Parathyroid adenoma (tissue), 2 donors: ENCODE data around the gene C10orf71.

ENCODE experiments used
- H2AFZ ChIP-seq: fragments of 300-600 bp; sonication (generic); one replicate; pipeline ENCODE4 v1.7.0; 2017; ENCODE audit warnings: antibody characterized with exemption, mild to moderate bottlenecking
- H3K27ac ChIP-seq: fragments of 300-600 bp; sonication (generic); one replicate; pipeline ENCODE4 v1.7.0; 2017
- H3K27me3 ChIP-seq: fragments of 300-600 bp; sonication (generic); one replicate; pipeline ENCODE4 v1.7.0; 2017; ENCODE audit warnings: low read length; ENCODE audit not compliant: control insufficient read depth, insufficient read depth
- H3K36me3 ChIP-seq: fragments of 300-600 bp; sonication (generic); one replicate; pipeline ENCODE4 v1.7.0; 2017; ENCODE audit warnings: low read length; ENCODE audit not compliant: control insufficient read depth, insufficient read depth
- H3K4me1 ChIP-seq: fragments of 300-600 bp; sonication (generic); one replicate; pipeline ENCODE4 v1.7.0; 2017; ENCODE audit warnings: control low read depth
- H3K4me2 ChIP-seq: fragments of 300-600 bp; sonication (generic); one replicate; pipeline ENCODE4 v1.7.0; 2017; ENCODE audit warnings: low read length
- H3K4me3 ChIP-seq: fragments of 300-600 bp; sonication (generic); one replicate; pipeline ENCODE4 v1.7.0; 2017; ENCODE audit warnings: low read depth, low read length
- H3K79me2 ChIP-seq: fragments of 300-600 bp; sonication (generic); one replicate; pipeline ENCODE4 v1.7.0; 2017; ENCODE audit warnings: control low read depth
- H3K9ac ChIP-seq: fragments of 300-600 bp; sonication (generic); one replicate; pipeline ENCODE4 v1.7.0; 2017; ENCODE audit warnings: mild to moderate bottlenecking
- H3K9me3 ChIP-seq: fragments of 300-600 bp; sonication (generic); one replicate; pipeline ENCODE4 v1.7.0; 2017; ENCODE audit warnings: low read length; ENCODE audit not compliant: control insufficient read depth
- TF ChIP-seq, protein P1 (sequence below): fragments of 300-600 bp; sonication (generic); IDR thresholded peaks from one replicate; pipeline ENCODE4 v1.7.0; 2017; ENCODE audit warnings: antibody characterized with exemption, mild to moderate bottlenecking
- donor health status: primary hyperparathyroidism.

C10orf71 gene

DNA sequence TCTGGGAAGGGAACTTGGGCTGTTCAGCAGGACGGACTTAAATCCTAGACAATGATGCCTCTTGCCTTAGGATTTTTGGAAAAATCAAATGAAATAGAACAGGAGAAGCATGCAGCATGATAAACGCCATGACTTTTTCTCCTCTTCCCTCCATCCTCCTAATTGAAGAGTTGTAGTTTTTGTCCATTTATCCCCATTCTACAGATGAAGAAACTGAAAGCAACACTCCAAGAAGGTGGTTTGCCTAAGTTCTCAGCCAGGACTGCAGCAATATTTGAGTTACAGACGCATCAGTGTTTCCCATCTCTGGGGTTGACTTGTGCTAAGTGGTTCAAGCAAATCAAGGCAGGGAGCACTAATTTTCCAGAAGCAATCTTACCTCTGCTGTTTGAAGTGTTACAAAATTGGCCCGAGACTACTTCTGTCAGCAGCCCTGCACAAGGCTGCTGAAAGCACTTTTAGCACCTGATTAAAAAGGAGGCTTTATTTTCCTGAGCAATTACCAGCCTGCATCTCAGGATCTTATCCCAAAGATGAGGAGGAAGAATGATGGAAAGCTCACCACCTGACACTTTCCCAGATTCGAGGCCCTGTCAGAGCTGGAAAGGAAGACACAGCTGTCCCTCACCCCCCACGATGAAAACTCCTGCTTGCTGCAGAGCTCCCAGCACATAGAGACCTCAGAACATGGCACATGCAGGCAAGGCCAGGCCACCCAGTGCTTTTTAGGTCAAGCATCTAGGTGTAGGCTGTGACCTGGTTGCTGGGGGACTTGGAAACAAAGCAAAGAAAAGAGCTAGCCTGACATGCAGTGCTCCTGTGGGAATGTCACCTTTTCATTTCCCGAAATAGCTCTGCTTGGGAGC is 19.7 kb upstream of the C10orf71 start:
- Histone ChIP-seq H3K4me3 (no peak overlapping the region), H3K4me2 (peak overlapping the region; percentile 54), H3K27ac (peak overlapping the region; percentile 97), H3K4me1 (peaks cover 56% of the 10 kb centered on the region), H3K9me3 (no peaks in the 10 kb centered on the region), H3K27me3 (no peaks in the 10 kb centered on the region), H3K9ac (no peak overlapping the region), H2AFZ (peak overlapping the region; percentile 61), H3K36me3 (no peaks in the 10 kb centered on the region), H3K79me2 (no peaks in the 10 kb centered on the region)
- TF ChIP-seq, protein P1, sequence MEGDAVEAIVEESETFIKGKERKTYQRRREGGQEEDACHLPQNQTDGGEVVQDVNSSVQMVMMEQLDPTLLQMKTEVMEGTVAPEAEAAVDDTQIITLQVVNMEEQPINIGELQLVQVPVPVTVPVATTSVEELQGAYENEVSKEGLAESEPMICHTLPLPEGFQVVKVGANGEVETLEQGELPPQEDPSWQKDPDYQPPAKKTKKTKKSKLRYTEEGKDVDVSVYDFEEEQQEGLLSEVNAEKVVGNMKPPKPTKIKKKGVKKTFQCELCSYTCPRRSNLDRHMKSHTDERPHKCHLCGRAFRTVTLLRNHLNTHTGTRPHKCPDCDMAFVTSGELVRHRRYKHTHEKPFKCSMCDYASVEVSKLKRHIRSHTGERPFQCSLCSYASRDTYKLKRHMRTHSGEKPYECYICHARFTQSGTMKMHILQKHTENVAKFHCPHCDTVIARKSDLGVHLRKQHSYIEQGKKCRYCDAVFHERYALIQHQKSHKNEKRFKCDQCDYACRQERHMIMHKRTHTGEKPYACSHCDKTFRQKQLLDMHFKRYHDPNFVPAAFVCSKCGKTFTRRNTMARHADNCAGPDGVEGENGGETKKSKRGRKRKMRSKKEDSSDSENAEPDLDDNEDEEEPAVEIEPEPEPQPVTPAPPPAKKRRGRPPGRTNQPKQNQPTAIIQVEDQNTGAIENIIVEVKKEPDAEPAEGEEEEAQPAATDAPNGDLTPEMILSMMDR = no peak

- peak overlapping the region; percentile 1 for H2AFZ ChIP-seq
- H3K9me3 ChIP-seq = no peaks in the 10 kb centered on the region
- no peak overlapping the region for H3K4me2 ChIP-seq
- TF ChIP-seq, protein P1 = no peak
- H3K4me3 ChIP-seq = no peak overlapping the region
- no peaks in the 10 kb centered on the region for H3K36me3 ChIP-seq
- H3K27ac ChIP-seq = peak overlapping the region; percentile 97
- H3K79me2 ChIP-seq = no peaks in the 10 kb centered on the region
- H3K9ac ChIP-seq = no peak overlapping the region
- H3K27me3 ChIP-seq = no peaks in the 10 kb centered on the region
- H3K4me1 ChIP-seq = peaks cover 64% of the 10 kb centered on the region
Observed at GRCh38 chr10:49280001-49280408, 19.0 kb upstream of the C10orf71 start.

GRCh38 chr10:49281461-49281860 is 17.5 kb upstream of the C10orf71 start:
- Histone ChIP-seq H3K36me3 (no peaks in the 10 kb centered on the region), H3K9ac (no peak overlapping the region), H3K79me2 (no peaks in the 10 kb centered on the region), H3K27me3 (no peaks in the 10 kb centered on the region), H3K9me3 (no peaks in the 10 kb centered on the region), H3K27ac (peak overlapping the region; percentile 2), H2AFZ (no peak overlapping the region), H3K4me1 (peaks cover 70% of the 10 kb centered on the region), H3K4me2 (no peak overlapping the region), H3K4me3 (no peak overlapping the region)
- TF ChIP-seq, protein P1 = peak; percentile 23

DNA sequence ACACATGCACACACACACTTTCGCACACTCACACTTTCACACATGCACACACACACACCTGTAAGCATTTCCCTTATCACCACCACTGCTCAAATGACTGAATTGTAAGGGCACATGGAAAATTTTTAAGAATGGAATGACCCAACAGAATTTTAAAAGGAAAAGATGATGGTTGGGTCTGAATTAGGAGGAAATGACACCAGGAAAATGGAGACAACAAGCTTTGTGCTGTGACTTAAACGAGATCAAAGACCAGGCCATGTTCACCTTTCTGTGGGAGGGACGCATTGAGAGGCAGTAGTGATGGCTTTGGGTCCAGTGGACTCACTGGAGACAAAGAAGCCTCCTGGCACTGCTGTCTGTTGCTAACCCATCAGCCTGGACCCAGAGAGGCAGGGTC is 16.7 kb upstream of the C10orf71 start:
- no peaks in the 10 kb centered on the region for H3K9me3 ChIP-seq
- H3K4me2 ChIP-seq = no peak overlapping the region
- no peak overlapping the region for H3K9ac ChIP-seq
- TF ChIP-seq, protein P1 = no peak
- peaks cover 75% of the 10 kb centered on the region for H3K4me1 ChIP-seq
- peak overlapping the region; percentile 2 for H2AFZ ChIP-seq
- no peaks in the 10 kb centered on the region for H3K36me3 ChIP-seq
- no peak overlapping the region for H3K4me3 ChIP-seq
- H3K27ac ChIP-seq = peak overlapping the region; percentile 99
- no peaks in the 10 kb centered on the region for H3K79me2 ChIP-seq
- H3K27me3 ChIP-seq = no peaks in the 10 kb centered on the region
